WERI-Rb-1 (cell line): ENCODE results near the gene TRIM44.

Experiments used
- DNase-seq: peaks from one replicate; pipeline ENCODE4 v3.0.0-alpha.2; 2020
- H3K27ac ChIP-seq: fragments of 250-450 bp; sonication (Bioruptor Pico); 2 replicates; pipeline ENCODE4 v1.5.1; 2020; ENCODE audit warnings: mild to moderate bottlenecking, moderate library complexity
- H3K27me3 ChIP-seq: fragments of 250-450 bp; sonication (Bioruptor Pico); 2 replicates; pipeline ENCODE4 v1.5.1; 2021; ENCODE audit warnings: mild to moderate bottlenecking, low read depth, moderate library complexity; ENCODE audit not compliant: insufficient read depth, severe bottlenecking
- H3K36me3 ChIP-seq: fragments of 250-450 bp; sonication (Bioruptor Pico); 2 replicates; pipeline ENCODE4 v1.5.1; 2020; ENCODE audit warnings: mild to moderate bottlenecking, moderate library complexity
- H3K4me3 ChIP-seq: 2 replicates; pipeline ENCODE4 v1.5.1; 2011; ENCODE audit warnings: low read depth, mild to moderate bottlenecking, control low read depth, low read length
- H3K9me3 ChIP-seq: fragments of 250-450 bp; sonication (Bioruptor Pico); 2 replicates; pipeline ENCODE4 v1.5.1; 2021; ENCODE audit warnings: mild to moderate bottlenecking, moderate library complexity; ENCODE audit not compliant: severe bottlenecking
- TF ChIP-seq, protein P1 (sequence below): IDR thresholded peaks from 2 replicates; pipeline ENCODE4 v1.5.1; 2011; ENCODE audit warnings: low read depth, mild to moderate bottlenecking, control low read depth, inconsistent platforms, low read length

TRIM44 gene

GRCh38 chr11:35621620-35622019, 41.0 kb upstream of the TRIM44 start:
- no peak overlapping the region for H3K4me3 ChIP-seq
- H3K27ac ChIP-seq, result no peak overlapping the region
- no peak for DNase-seq
- H3K9me3 ChIP-seq, result no peaks in the 10 kb centered on the region
- TF ChIP-seq, protein P1, sequence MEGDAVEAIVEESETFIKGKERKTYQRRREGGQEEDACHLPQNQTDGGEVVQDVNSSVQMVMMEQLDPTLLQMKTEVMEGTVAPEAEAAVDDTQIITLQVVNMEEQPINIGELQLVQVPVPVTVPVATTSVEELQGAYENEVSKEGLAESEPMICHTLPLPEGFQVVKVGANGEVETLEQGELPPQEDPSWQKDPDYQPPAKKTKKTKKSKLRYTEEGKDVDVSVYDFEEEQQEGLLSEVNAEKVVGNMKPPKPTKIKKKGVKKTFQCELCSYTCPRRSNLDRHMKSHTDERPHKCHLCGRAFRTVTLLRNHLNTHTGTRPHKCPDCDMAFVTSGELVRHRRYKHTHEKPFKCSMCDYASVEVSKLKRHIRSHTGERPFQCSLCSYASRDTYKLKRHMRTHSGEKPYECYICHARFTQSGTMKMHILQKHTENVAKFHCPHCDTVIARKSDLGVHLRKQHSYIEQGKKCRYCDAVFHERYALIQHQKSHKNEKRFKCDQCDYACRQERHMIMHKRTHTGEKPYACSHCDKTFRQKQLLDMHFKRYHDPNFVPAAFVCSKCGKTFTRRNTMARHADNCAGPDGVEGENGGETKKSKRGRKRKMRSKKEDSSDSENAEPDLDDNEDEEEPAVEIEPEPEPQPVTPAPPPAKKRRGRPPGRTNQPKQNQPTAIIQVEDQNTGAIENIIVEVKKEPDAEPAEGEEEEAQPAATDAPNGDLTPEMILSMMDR, result no peak
- H3K36me3 ChIP-seq, result no peaks in the 10 kb centered on the region
- H3K27me3 ChIP-seq, result peaks cover 27% of the 10 kb centered on the region

GRCh38 chr11:35622070-35622469, 40.5 kb upstream of the TRIM44 start:
- DNase-seq, result no peak

GRCh38 chr11:35623621-35624168, 38.9 kb upstream of the TRIM44 start:
- H3K27ac ChIP-seq, result no peak overlapping the region
- no peak for DNase-seq
- TF ChIP-seq, protein P1, result no peak
- peaks cover 19% of the 10 kb centered on the region for H3K27me3 ChIP-seq
- H3K36me3 ChIP-seq, result no peaks in the 10 kb centered on the region
- no peaks in the 10 kb centered on the region for H3K9me3 ChIP-seq
- no peak overlapping the region for H3K4me3 ChIP-seq

More at GRCh38 chr11:35622070-35622469, 40.5 kb upstream of the TRIM44 start:
- H3K27me3 ChIP-seq, result peaks cover 27% of the 10 kb centered on the region
- no peaks in the 10 kb centered on the region for H3K9me3 ChIP-seq
- TF ChIP-seq, protein P1, result no peak
- H3K4me3 ChIP-seq, result no peak overlapping the region
- no peaks in the 10 kb centered on the region for H3K36me3 ChIP-seq
- H3K27ac ChIP-seq, result no peak overlapping the region

GRCh38 chr11:35624316-35624715, 38.3 kb upstream of the TRIM44 start:
- H3K36me3 ChIP-seq, result no peaks in the 10 kb centered on the region
- no peak overlapping the region for H3K27ac ChIP-seq
- no peak for DNase-seq
- H3K9me3 ChIP-seq, result no peaks in the 10 kb centered on the region
- TF ChIP-seq, protein P1, result no peak
- peaks cover 14% of the 10 kb centered on the region for H3K27me3 ChIP-seq
- H3K4me3 ChIP-seq, result no peak overlapping the region

DNA sequence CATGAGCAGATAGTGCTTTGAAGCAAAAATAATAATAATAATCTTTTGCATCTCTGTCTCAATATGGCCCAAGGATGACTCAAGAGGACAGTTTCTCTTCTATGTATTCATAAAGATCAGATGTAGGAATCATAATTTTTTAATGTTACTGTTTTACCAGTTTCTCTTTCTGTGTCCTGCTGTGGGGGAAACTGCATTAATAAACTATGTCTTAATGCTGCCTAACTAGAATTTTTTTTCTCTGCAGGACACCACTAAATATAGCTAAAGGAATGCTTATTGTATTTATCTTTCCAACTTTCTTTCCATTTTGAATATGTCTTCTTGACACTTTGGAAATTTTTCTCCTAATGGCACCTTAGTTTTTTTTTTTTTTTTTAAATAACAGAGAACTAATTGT, 37.8 kb upstream of the TRIM44 start:
- no peak overlapping the region for H3K4me3 ChIP-seq
- H3K36me3 ChIP-seq, result no peaks in the 10 kb centered on the region
- H3K27ac ChIP-seq, result no peak overlapping the region
- no peak for DNase-seq
- no peaks in the 10 kb centered on the region for H3K9me3 ChIP-seq
- TF ChIP-seq, protein P1, result no peak
- peaks cover 10% of the 10 kb centered on the region for H3K27me3 ChIP-seq

DNA sequence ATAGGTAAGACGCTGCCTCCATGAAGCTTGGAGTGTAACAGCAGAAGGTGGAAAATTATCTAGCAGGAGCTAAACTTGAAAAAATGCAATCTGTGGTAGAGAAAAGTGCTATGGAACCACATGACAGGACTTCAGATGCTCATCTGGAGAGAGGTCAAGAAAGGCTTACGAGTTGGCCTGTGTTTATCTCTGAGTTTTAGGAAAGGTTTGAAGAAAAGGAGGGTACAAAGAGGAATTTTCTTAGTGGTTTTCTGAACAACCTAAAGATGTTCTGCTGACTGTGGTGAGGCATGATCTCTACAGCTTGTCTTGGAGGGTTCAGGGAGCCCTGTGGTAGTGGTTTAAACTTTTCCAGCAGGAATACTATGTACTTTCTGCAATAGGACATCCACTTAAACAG, 36.1 kb upstream of the TRIM44 start:
- H3K9me3 ChIP-seq, result no peaks in the 10 kb centered on the region
- DNase-seq, result no peak
- TF ChIP-seq, protein P1, result no peak
- no peaks in the 10 kb centered on the region for H3K27me3 ChIP-seq
- no peak overlapping the region for H3K4me3 ChIP-seq
- H3K27ac ChIP-seq, result no peak overlapping the region
- H3K36me3 ChIP-seq, result no peaks in the 10 kb centered on the region
